A549 treated with AZD2906 at 1 μM for 4 hours (cell line): ENCODE data around the gene ACADS. TPM values are rescaled to one million over a fixed set of nuclear protein-coding genes. Genes with fewer than 3 reads are reported as not detected.

Source experiments
- total RNA-seq: library from RNA; stranded (reverse); fragments of 200-300 nt; extraction: Qiagen RNA extraction; gene quantifications from 5 replicates; pipeline ENCODE4 v1.2.3, GENCODE V29; 2022

Gene ACADS
- total RNA-seq, result 9.9 to 12.0 TPM (median 11.7 TPM) in 5 replicates

GRCh38 chr12:120725659-120726509, at the start of gene ACADS:
Gene ACADS (plus strand): TSS chr12:120725826. CDS start chr12:120725886, 60 bp downstream.

GRCh38 chr12:120686690-120687577, 38.7 kb upstream of the ACADS start, which contains the start of gene MLEC:
Gene MLEC (plus strand): TSS chr12:120687149. CDS start chr12:120687297, 148 bp downstream.

GRCh38 chr12:120710031-120710804, 15.4 kb upstream of the ACADS start, which contains the start of gene UNC119B:
Gene UNC119B (plus strand): TSS chr12:120710458. CDS start chr12:120710475, 17 bp downstream.

Other genes starting within 250 kb of the ACADS start
- gene DYNLL1, start 229.7 kb upstream of the ACADS start, total RNA-seq, result 572 to 625 TPM (median 592 TPM) in 5 replicates
- gene COQ5, start 196.7 kb upstream of the ACADS start, total RNA-seq, result 26.3 to 29.4 TPM (median 27.7 TPM) in 5 replicates
- 86.9 to 105 TPM (median 96.6 TPM) in 5 replicates for gene RNF10, start 191.5 kb upstream of the ACADS start, total RNA-seq
- 47.9 to 53.2 TPM (median 49.9 TPM) in 5 replicates for gene POP5, start 144.4 kb upstream of the ACADS start, total RNA-seq
- gene CABP1, start 85.2 kb upstream of the ACADS start, total RNA-seq, result 0.15 to 0.40 TPM (median 0.25 TPM) in 5 replicates
- gene MLEC, start 38.7 kb upstream of the ACADS start, total RNA-seq, result 72.1 to 89.7 TPM (median 79.4 TPM) in 5 replicates
- 24.3 to 27.1 TPM (median 25.7 TPM) in 5 replicates for gene UNC119B, start 15.4 kb upstream of the ACADS start, total RNA-seq
- gene SPPL3, start 178.5 kb downstream of the ACADS start, total RNA-seq, result 45.2 to 55.1 TPM (median 53.5 TPM) in 5 replicates